HG03521 (cell line): ENCODE results near the gene NEK5.
"Not testable (repeated sequence)": the region's sequence is repeated elsewhere in the genome, so short reads cannot be mapped to it uniquely, and the experiment has no call there.

ENCODE experiments used
- ATAC-seq: cut with Tn5 transposase; IDR thresholded peaks from one replicate; pipeline ENCODE4 v1.9.1; 2021; ENCODE audit warnings: mild to moderate bottlenecking, moderate library complexity; ENCODE audit not compliant: unreplicated experiment

NEK5 gene, protein sequence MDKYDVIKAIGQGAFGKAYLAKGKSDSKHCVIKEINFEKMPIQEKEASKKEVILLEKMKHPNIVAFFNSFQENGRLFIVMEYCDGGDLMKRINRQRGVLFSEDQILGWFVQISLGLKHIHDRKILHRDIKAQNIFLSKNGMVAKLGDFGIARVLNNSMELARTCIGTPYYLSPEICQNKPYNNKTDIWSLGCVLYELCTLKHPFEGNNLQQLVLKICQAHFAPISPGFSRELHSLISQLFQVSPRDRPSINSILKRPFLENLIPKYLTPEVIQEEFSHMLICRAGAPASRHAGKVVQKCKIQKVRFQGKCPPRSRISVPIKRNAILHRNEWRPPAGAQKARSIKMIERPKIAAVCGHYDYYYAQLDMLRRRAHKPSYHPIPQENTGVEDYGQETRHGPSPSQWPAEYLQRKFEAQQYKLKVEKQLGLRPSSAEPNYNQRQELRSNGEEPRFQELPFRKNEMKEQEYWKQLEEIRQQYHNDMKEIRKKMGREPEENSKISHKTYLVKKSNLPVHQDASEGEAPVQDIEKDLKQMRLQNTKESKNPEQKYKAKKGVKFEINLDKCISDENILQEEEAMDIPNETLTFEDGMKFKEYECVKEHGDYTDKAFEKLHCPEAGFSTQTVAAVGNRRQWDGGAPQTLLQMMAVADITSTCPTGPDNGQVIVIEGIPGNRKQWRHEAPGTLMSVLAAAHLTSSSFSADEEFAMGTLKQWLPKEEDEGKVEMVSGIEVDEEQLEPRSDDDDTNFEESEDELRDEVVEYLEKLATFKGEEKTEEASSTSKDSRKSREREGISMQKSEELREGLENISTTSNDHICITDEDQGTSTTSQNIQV

DNA sequence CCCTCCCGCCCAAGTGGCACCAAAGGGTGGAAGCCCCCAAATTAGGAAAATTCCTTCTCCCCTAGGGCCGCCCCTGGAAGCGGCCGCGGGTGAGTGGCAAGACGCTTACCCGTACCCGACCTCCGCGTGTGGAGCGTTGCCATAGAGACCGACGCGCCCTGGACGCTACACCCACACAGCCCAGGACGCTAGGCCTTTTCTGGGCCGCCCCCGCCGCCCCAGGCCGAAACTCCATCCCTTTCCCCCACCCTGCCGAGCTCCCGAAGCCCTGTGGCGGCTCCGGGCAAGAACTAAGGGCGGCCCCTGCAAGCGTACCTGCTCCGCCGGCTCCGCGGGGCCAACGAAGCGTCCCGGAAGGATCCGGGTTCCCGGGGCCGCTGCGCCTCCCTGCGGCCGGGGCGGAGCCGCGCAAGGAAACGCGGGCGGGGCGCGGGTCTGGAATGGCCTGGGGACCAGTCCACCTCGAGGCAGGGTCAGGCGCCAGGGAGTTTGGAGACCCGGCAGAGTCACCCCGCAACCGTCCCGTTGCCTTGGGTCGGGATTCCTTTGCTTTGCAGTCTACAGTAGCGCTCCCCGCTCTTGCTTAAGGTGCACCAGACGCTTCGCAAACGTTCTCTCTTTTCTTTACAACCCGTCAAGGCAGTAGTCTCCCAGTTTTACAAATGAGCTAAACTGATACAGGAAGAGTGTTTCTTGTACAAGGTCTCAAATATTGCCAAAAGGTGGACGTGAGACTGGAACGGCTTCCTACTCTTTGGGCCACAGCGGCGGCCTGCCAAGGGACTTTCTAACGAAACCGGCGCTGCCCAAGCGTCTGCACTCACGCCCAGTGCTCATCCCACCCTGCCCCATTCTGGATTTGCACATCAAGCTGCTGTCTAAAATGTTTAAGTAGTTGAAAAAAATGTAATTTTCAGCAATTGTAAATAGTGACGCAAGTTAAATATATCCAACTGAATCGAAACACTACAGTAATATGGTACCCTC, at the start of gene NEK5:
Gene NEK5, minus strand, starts transcription at position 360 of the 987 bp plus-strand sequence. CDS start 1,591 bp downstream, outside the sequence.
- peak; percentile 74 for ATAC-seq

DNA sequence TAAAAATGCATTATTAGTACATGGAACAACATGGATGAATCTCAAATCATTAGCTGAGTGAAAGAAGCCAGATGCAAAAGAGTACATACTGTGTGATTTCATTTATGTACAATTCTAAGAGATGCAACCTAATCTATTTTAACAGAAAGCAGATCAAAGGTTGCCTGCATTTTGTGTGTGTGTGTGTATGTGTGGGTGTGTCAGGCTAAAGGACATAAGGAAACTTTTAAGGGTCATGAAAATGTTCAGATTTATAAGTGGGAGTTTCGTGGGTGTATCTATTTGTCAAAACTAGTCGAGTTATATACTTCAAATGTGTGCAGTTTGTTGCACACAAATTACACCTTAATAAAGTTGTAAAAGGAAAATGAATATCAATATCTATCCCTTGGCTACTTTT, 48.4 kb upstream of the NEK5 start:
- ATAC-seq: no peak

DNA sequence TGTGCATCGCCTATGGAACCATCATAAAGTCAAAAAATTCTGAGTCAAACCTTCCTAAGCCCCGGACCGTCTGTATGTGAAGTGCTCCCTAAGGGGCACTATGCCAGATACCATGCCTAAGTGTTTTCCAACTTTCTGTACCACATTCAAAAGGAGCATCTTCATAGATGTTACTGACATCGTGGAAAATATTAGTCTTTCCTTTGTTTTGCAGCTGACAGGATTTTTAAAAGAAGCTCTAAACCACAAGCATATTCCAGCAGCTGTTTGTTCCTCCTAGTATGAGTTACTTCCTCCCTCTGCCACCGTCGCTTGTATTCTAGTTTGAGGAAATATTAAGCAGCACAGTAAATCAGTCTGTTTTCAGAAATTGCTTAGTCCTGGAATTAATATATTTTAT, 45.1 kb upstream of the NEK5 start:
- not testable (repeated sequence) for ATAC-seq

DNA sequence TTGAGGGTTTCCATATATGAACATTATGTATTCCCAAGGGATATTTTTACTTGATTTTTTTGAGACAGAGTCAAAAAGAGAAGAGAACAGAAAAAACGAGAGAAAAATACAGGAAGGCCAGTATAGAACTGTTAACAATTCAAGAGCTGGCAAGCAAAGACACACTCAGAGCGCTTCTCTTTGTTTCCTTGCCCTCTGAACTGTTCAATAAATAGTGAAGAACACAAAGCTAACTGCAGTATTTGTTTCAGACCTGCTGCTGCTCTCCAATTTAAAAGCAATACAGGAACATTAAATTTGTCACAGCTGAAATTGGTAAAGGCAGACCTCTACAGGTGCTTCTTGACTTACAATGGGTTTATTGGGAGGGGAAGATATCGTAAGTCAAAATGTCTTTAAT, 44.5 kb upstream of the NEK5 start:
- ATAC-seq: no peak

DNA sequence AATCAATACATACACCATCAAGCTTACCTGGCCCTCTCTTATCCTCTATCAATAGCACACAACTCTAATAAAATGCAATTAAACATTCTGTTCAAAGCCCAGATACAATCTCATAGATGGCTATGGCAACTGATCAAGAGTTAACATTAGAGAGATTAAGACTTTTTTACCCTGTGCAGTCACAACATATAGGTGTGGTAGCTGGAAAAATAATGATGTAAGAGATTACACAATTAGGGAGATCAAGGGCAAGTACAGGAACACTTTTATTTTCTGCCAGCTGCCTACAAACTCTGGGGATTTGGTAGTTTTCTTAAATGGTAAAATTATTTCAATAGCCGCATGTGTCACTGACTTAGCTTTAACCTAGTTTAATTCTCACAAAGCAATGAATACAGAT, 42.8 kb upstream of the NEK5 start:
- not testable (repeated sequence) for ATAC-seq

DNA sequence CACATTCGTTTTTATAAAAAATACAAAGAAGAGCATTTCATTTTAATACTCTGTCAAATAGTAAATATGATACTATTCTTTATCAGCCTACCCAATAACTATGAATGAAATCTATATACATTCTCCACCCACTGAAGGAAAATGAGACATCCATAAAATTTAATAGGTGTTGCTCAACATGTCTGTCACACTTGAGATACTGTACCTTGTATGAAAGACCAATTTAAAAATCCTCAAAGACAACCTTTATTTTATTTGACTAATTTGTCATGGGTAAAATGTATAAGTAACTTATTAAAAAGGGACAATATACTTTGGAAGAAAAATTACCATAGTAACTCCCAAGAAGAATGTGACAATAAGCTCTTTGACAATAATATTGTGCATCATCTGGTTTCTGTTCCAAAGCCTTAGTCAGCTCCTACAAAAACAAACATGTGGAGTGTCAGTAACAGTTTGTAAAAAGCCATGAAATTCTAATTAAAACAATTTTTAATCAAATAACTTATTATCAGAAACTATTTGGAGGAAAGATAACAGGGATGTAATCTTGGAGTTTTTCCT, 42.0 kb upstream of the NEK5 start:
- ATAC-seq: not testable (repeated sequence)

DNA sequence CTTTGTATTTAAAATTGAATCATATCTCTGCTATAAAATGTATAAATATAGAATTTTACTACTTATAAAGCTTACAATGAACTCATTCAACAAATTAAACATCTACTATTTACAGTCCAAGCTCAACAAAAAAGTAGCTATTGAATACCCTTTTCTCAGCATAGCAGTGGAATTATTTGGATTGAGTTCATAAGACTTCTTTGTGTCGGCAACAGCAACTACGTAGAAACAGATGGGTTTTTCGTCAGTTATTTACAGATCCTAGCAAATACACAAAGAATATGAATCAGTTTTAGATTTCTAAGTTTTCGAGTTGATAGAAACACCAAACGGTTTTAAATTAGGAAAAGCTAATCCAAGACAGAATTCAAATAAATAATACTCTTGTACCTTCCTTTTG, 41.0 kb upstream of the NEK5 start:
- no peak for ATAC-seq

DNA sequence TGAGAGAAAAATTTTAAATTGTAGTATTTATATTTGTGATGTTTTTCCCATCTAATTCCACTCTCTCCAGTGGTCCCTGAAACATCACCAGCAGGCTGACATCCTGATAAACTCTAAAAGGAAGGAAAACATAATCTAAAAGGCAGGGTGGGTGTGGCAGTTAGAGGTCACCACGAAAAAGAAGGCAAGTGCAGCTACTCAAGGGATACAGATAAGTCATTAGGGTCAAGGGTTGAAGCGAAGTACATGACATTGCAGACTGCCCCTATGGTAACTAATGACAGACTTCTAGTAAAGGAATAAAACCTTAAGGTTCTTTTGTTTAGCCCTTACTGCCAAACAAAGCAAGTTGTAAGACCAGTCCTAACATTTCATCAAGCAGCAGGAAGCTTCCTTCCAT, 36.5 kb upstream of the NEK5 start:
- ATAC-seq: no peak

DNA sequence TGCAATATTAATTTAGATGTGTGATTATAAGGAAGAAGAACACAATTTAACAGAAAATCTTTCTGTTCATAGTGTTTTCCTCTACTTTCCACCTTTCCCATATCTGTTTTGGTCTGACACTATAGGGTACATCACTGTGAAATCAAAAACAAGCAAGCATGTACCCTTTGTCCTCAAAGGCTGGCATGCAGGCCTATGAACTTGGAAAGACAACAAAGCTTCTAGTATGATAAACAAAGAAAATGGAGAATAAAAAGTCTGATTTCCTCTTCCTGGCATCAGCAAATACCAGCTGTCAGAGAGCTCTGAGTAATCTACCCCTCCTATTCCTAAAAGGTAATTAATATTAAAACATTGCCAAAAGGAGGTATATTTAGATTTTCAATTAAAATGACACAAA, 36.1 kb upstream of the NEK5 start:
- ATAC-seq: no peak

DNA sequence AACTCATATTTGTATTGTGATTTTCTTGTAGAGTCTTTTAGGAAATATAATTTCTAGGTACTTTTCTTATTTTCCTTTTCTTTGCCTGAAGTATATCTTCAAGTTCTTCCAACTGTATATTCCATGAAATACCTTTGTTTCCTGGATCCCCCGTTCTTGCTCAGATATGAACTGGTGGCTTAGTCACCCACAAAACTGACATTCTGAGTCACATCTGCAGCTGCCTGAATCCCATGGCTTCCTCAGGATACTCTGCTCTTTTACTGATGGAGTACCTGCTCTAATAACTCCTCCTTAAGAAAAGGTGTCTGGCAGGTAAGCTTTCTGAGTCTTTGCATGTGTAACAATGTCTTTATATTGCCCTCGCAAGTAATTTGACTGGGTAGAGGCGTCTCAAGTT, 35.0 kb upstream of the NEK5 start:
- not testable (repeated sequence) for ATAC-seq

DNA sequence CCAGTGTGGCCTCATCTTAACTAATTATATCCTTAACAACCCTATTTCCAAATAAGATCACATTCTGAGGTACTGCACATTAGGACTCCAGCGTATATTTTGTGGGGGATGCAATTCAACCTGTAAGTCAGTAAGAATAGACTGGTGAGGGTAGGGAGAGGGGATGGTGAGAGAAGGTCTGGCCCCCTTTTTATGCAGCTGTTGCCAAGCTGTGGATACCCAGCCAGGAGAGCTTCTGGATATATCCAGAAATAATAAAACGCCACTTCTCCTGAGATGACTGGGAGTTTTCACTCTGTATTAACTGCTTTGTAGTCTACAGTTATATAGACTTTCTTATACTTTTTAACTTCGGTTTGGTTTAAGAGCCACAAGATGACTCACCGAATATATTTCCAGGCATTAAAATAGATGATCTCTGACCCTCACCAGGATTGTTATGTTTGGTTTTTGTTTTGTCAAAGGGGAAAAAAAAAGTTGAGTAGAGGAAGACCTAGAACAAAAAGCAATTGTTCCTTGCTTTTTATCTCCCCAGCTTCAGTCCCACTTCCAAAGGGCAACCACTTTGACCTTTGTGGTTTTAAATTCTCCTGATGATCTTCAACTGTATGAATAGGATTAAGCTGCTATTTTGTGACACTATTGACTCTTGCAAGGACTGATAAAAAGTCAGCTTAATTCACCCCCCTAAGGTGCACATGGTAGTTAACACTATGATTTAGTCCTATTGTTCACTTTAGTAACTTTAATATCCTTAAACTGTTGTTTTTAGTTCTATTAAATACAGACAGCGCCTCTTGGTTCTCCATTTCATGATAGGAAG, 33.6 kb upstream of the NEK5 start:
- ATAC-seq: no peak

DNA sequence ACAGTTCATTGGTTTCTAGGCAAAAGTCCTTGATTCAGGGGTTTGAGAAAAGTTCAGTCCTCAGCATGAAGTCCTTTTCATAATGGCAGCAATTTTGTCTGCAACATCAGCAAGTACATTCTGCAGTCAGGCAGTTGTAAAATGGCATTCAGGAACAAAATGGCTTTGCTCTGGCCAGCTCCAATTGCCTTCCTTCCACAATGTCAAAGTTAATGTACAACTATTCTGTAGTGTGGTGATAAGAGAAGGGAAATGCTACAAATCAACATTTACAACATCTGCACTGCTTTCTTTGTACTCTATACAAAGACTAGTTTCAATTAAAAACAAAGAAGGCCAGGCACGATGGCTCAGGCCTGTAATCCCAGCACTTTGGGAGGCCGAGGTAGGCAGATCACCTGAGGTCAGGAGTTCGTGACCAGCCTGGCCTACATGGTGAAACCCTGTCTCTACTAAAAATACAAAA, 32.3 kb upstream of the NEK5 start:
- ATAC-seq: no peak

DNA sequence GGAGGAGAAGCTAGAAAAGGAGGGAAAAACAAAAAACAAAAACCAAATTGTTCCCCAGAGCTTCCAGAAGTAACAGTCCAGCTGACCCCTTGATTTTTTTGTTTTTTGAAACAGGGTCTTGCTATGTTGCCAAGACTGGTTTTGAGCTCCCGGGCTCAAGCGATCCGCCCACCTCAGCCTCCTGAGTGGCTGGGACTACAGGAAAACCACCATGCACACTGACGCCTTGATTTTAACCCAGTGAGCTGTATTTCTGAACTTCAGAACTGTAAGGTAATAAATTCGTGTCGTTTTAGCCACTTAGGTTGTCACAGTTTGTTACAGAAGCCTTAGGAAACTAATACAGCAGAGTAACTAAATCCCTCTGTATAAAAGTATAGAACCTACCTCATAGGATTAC, 31.6 kb upstream of the NEK5 start:
- ATAC-seq: no peak

DNA sequence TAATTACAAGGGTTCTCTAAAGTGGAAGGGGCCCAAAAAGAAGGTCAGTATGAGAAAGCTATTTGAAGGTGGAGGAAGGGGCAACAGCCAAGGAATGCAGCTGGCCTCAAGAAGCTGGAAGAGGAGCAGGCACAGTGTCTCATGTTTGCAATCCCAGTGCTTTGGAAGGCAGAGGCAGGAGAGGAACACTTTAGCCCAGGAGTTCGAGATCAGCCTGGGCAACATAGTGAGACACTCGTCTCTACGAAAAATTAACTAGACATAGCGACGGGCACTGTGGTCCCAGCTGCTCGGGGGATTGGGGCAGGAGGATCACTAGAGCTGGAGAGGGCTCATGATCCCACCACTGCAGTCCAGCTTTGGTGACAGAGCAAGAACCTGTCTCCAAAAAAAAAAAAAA, 31.2 kb upstream of the NEK5 start:
- ATAC-seq: no peak

DNA sequence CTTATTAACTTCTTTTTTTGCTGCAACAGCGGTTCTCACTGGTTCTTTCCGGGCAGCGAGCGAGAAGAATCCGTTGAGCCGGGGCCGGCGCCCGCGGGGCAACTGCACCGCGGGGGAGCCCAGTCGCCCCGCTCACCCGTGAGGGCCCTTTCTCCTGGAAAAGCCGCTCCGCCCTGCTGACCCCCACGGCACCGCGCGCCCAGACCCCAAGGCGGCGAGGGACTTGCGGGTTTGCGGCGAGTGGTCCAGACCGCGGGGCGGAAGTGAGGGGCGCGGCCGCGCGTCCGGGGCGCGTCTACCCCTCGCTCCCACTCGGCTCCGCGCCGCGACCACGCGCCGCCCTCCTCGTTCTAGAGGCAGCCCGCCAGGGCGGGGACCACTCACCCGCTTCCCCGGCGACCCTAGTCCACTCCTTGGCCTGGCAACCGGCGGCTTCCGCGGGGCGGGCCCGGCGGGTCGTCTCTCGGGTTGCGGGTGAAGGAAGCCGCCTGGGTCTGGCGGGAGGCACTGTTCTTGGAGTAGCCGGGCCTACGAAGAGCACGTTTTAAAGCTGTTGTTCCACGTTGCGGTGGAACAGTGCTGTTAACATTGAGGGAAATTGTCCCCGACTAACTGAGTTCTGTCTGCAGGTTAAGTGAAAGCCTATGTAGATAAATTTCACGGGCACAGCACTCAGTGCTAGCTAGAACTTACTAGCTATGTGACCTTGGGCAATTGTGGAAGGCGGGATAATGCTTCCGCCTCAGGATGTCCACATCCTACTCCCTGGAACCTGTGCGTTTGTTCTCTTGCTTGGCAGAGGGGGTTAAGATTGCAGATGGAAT, 30.5 kb upstream of the NEK5 start, which contains the start of gene NEK3:
Gene NEK3, minus strand, starts transcription at position 439 of the 824 bp plus-strand sequence. CDS start 3,406 bp downstream, outside the sequence.
- ATAC-seq: peak; percentile 71

DNA sequence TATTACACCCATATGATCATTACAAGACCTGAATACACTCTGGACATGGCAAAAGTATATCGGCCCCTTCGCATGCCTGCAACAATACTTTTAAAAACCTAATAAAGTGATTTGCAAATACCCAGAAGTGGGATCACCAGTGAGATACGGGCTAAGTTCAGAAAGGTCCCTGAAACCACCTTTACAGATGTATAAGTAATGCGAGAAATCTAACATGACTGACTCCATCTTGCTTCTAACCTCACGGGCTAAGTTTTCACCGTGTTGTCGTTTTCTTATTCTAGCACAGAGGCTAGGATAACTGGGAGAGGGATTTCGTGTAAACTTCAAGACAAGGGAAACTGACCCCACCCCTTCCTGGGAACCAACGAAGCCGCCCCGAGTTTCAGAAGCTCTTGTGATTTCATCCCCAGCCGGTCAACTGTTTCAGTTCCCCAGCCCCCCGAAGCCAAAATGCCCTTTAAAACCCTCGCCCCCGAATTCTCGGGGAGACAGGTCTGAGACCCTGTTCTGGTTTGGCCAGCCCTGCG, 29.8 kb upstream of the NEK5 start:
- no peak for ATAC-seq

DNA sequence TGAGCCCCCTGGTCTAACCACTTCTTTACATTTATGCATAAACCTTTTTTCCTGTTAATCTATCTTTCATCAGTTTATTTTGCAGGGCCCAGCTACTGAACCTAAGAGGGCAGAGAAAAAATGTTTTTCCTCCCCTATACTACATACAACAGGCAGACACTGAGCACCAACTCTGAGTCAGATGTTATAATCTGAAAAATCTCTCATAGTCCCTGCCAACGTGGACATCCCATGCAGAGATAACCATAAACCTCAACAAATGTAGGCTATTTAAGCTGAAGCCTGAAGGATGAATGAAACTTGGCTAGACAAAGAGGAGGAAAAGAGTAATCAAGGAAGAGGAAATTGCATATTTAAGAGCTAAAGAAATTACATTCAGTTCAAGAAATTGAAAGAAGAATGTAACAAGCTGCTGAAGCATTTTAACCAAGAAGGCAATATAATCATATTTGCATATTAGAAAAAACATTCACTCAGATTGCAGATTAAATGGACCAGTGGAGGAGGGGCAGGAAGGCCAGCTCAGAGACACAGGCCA, 27.9 kb upstream of the NEK5 start:
- no peak for ATAC-seq

DNA sequence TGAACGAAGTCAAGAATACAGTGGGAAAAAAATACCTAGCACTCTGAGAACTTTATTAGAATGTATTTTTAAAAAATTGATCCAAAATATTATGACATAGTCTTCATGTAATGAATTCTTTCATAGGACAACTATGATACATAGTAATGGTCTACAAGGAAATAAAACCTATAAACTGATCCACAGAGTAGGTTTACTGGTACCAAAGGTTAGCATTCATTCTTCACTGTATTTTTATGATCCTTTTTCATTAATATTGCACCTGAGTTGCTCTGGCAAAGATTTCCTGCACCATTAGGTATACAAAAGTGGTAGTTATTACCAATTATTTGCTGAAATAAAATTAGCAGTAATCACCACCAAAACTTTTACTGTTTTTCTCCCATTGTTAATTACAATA, 26.3 kb upstream of the NEK5 start:
- no peak for ATAC-seq
